Stimulated activated CD4-positive, alpha-beta T cell treated with anti-CD3 and anti-CD28 coated beads, Interleukin-4, amount 100 ng/mL, for 4 hours (primary cell): ENCODE results near the gene DSCAM.
"Not testable (repeated sequence)": the region's sequence is repeated elsewhere in the genome, so short reads cannot be mapped to it uniquely, and the experiment has no call there.

Experiments
- DNase-seq, 2 experiments: peaks; one replicate each; pipeline ENCODE4 v3.0.0-alpha.2; 2020

Gene DSCAM, protein sequence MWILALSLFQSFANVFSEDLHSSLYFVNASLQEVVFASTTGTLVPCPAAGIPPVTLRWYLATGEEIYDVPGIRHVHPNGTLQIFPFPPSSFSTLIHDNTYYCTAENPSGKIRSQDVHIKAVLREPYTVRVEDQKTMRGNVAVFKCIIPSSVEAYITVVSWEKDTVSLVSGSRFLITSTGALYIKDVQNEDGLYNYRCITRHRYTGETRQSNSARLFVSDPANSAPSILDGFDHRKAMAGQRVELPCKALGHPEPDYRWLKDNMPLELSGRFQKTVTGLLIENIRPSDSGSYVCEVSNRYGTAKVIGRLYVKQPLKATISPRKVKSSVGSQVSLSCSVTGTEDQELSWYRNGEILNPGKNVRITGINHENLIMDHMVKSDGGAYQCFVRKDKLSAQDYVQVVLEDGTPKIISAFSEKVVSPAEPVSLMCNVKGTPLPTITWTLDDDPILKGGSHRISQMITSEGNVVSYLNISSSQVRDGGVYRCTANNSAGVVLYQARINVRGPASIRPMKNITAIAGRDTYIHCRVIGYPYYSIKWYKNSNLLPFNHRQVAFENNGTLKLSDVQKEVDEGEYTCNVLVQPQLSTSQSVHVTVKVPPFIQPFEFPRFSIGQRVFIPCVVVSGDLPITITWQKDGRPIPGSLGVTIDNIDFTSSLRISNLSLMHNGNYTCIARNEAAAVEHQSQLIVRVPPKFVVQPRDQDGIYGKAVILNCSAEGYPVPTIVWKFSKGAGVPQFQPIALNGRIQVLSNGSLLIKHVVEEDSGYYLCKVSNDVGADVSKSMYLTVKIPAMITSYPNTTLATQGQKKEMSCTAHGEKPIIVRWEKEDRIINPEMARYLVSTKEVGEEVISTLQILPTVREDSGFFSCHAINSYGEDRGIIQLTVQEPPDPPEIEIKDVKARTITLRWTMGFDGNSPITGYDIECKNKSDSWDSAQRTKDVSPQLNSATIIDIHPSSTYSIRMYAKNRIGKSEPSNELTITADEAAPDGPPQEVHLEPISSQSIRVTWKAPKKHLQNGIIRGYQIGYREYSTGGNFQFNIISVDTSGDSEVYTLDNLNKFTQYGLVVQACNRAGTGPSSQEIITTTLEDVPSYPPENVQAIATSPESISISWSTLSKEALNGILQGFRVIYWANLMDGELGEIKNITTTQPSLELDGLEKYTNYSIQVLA (N-terminal part only)

DNA sequence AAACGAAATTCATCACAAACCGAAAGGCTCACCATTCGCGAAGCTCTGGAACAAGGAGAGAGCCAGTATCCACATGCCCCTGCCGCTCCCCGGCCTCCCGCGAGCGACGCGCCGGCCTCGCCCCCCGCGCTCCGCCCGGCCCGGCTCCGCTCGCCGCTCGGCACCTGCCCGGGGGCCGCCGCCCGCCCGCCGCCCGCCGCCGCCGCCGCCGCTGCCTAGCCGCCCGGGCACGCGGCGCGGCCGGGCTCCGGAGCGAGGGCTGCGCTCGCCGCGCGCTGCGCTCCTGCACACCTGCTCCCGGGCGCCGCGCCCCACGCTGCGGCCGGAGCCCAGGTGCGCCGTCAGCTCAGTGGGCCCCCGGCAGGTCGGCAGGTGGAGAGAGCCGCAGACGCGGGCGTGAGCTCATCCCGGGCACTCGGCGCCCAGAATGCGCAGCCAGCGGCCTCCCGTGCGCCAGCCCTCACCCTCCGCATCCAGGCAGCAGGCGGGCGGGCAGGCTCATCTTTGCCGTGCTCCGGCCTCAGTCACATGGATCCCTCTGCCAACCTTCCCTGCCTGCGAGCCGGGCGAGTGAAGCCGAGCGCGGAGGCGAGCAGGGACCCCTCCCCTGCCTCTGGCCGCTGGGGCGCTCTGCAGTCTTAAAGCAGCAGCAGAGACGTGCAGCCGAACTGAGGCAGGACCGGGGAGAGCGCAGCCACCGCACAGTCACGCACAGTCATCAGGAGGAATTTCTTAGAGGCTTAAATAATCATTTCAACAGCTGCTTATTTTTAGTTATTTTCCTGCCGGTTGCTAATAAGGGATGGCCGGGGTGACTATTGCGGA is at the start of gene DSCAM:
DSCAM (minus strand) TSS at position 572 of the 825 bp plus-strand sequence; CDS start at position 75, 497 bp downstream.
- no peak for DNase-seq

- DNase-seq: not testable (repeated sequence)
These were observed 48.7 kb upstream of the DSCAM start for GRCh38 chr21:40895697-40896096.

GRCh38 chr21:40886931-40887330 is 40.0 kb upstream of the DSCAM start:
- DNase-seq: no peak

DNA sequence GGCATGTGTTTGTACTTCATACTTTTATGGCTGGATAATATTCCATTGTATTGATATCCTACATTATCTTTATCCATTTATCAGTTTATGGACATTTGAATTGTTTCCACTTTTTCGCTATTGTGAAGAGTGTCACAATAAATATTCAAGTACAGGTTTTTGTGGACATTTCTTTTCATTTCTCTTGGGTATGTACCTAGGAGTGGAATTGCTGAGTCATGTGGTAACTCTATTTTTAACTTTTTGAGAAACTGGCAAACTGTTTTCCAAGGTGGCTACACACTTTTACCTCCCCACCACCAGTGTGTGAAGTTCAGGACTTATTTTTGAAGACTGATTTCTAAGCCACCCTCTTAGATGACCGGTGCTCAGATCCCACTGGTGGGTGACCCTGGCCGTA is 39.0 kb upstream of the DSCAM start:
- DNase-seq: no peak

DNA sequence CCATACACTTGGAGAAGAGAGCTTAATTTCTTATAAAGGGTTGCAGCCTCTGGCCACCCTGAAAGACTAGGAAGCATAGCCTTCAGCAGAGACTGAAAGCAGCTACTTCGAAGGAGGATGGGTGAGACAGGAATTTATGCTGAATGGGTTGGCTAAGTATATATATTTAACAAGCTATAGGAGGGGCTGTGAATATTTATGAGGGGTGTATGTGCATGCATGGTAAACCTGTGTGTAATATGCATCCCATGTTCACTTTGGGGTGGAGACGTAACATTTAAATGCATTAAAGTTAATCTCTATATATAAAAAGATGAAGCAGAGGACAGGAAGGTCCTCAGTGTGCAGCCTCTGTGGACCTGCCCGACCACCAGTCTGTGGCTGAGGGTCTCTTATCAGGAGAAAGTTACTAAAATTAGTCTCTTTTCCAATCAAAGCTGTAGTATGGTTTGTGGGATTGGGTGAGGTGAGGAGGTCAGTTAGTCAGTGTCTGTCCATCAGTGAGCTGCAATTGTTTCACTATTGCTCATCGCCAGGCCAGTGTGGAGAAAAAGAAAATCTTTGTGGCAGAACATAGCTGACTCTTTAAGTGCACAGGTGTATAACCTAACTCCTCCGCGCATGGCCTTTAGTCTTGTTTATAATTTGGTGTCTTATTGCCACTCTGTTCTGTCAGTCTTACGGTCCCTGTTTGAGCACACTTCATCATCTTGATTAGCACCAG is 35.4 kb upstream of the DSCAM start:
- DNase-seq: no peak

DNA sequence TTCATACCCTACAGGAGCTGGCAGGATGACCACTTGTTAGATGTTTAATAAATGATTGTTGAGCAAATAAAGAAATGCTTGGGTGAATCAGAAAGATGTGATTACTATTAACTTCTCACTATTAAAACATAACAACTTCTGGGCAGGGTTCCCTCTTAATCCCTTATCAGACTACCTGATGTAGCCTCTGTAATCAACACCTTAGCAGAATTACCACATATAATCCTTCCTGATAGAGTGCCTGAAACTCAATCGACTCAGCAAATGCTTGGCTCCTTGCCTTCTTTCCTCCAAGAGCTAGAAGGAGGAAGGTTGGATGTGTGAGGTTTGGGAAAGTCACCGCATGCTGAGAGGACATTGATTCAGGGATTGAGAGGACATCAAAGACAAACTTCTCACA is 34.8 kb upstream of the DSCAM start:
- no peak for DNase-seq

- no peak for DNase-seq
These were observed 24.1 kb upstream of the DSCAM start for GRCh38 chr21:40871099-40871498.

GRCh38 chr21:40863839-40864238 is 16.9 kb upstream of the DSCAM start:
- no peak for DNase-seq

DNA sequence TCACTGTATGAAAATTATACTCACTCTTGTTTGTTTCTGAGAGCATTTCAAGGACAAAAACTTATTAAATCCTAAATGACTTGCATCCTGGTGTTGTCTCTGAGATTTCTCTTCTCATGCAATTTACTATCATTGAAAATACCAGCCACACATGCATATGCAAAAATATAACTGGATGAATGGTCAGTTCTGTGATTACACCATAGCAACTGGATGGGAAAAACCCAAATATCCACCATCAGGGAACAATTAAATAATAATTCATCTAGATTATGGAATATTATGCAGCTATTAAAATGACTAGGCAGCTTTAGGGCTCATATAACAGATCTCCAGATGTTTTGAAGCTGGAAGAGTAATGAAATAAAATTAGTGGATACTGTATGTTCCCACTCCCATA is 11.6 kb upstream of the DSCAM start:
- DNase-seq: no peak

DNA sequence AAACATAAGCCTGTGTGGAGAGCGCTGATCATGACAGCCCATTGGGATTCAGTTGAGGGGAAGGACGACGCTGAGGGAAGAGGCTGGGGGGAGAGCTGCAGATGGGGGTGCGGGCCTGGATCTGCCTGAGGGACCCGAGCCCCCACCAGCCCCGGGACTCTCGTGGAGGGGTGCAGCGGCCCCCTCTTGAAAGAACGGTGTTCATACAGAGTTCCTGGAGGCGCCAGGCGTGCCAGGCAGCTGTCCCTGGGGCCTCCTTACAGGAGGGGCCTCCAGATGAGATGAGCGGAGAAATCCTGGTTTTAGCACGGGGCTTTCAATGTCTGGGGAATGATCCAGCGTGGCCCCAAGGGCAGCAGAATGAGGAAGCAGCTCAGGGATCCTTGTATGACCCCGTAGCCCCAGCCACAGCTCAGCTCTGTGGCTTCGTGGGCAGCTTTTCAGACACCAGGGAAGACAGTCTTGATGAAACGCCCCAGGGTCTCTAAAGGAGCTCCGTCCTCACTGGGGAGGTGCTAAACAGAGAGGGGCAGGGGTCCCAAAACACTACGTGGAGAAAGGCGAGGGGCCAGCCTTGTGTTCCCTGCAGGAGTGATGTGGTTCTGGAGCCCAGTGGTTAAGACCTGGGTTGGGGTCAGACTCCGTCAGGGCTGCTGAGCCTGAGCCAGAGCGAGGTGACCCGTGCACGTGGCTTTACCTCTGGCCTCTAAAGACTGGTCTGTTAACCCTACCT is 7.2 kb upstream of the DSCAM start:
- no peak for DNase-seq

DNA sequence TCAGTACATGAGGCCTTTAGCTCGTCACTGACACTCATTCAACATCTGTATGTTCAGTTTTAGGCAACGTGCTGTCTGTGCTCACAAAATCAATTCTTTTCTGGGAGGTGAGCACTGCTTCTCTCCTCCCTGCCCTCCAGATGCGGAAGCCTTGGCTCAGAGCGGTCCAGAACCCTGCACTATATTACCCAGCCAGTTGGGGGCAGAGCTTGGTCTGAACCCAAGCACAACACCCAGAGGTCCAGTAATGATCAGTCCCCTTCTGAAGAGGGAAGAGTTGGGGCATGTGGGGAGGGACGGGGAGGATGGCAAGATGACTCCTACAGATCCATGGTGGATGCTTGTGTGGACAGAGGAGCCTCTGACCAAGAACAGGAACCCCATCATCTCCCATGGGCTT is 5.6 kb upstream of the DSCAM start:
- DNase-seq: no peak

- no peak for DNase-seq
These were observed 4.8 kb upstream of the DSCAM start for GRCh38 chr21:40851749-40852148.

- no peak for DNase-seq
These were observed 3.1 kb upstream of the DSCAM start for GRCh38 chr21:40850071-40850470.

- DNase-seq: no peak
These were observed 993 bp upstream of the DSCAM start for GRCh38 chr21:40847951-40848350.

DNA sequence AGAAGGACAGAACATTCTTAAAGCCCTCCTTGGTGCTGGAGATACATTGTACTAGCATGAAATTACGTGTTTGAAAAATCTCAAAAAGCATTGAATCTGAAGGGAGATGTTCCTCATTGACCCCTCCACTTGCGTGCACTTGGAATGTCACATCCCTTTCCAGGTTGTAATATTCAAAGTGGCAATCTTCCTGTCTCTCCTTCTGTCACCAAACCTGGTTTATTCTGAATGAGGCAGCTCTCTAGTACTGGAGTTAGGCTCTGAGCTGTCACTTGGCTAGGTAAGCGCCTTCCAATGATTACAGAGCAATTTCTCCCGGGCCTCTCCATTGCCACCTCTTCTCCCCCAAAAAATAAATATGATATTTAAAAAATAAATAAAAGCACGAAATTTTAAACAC is 855 bp downstream of the DSCAM start:
- no peak for DNase-seq

- no peak for DNase-seq
These were observed 1.4 kb downstream of the DSCAM start for GRCh38 chr21:40845441-40845995.

- no peak for DNase-seq
These were observed 2.0 kb downstream of the DSCAM start for GRCh38 chr21:40844935-40845334.

DNA sequence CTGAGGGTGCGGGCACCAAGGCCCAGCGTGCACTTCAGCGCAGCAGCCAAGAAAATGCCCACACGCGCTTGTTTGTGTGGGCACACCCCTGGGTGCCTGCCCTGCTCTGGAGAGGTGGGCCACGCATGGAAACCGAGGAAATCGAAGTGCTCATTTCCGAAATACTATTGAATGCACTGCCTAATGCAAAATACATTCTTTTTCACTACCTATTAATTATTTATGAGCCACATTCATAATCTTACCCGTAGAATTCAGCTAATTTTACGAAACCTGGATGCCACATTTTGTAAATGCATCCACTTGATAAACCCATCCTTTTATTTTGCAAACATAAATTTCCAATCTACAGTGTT is 4.8 kb downstream of the DSCAM start:
- no peak for DNase-seq

- no peak for DNase-seq
These were observed 5.3 kb downstream of the DSCAM start for GRCh38 chr21:40841524-40842196.
